MG63 (cell line): ENCODE results near the gene NCKIPSD. TPM values are rescaled to one million over a fixed set of nuclear protein-coding genes. Genes with fewer than 3 reads are reported as not detected.

Experiments used
- DNase-seq: peaks from one replicate; pipeline ENCODE4 v3.0.0-alpha.2; 2020
- H3K27me3 ChIP-seq: fragments of 250-450 bp; sonication (Bioruptor Pico); 2 replicates; pipeline ENCODE4 v1.5.1; 2020; ENCODE audit warnings: mild to moderate bottlenecking, moderate library complexity
- H3K36me3 ChIP-seq: fragments of 250-450 bp; sonication (Bioruptor Pico); 2 replicates; pipeline ENCODE4 v1.5.1; 2020; ENCODE audit warnings: mild to moderate bottlenecking, moderate library complexity
- H3K4me3 ChIP-seq: fragments of 250-450 bp; sonication (Bioruptor Pico); 2 replicates; pipeline ENCODE4 v1.5.1; 2020; ENCODE audit warnings: mild to moderate bottlenecking, moderate library complexity
- H3K9me3 ChIP-seq: fragments of 250-450 bp; sonication (Bioruptor Pico); 2 replicates; pipeline ENCODE4 v1.5.1; 2020; ENCODE audit warnings: mild to moderate bottlenecking, moderate library complexity
- total RNA-seq: library from RNA; depleted of rRNA; stranded (reverse); fragments of >200 nt; shearing (Covaris generic); gene quantifications from 2 replicates; pipeline ENCODE4 v1.2.3, GENCODE V29; 2014; ENCODE audit warnings: low replicate concordance

Gene NCKIPSD
- total RNA-seq, 1 experiment from 2014 or later: 4.8 TPM

DNA sequence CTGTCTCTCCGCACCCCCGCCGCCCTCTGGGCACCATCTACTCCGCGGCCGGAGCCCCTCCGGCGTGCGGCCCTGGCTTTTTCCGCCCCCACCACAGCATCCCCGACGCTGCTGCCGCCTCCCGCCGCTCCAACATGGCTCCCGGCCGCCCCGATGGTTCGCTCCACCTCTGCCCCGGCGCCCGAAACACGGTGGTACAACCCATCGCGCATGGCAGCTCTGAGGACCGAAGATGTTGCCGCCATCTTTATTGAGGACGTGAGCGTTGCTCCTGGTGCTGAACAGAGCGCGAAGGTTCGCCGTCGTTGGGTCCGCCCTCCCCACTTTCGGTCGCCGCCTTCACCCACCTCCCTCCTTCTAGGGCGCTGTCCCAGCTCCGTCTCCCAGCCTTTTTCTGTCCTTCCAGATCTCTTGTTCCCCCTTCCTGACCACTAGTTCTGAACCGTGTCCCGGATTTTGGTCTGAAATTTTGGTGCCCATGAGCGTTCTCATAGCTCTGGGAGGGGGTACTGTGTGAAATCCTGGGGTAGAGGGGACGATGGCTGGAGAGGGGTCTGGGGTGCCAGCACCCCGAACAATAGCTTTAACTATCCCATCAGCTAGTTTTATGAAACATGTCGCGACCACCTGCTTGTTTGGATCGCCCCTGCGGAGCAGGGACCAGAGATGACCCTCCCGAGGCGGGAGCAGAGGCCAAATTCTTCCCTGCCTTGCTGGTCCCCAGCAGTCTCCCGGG lies 22.8 kb downstream of the NCKIPSD start, which contains the start of gene CELSR3:
TSS of gene CELSR3 (minus strand) at position 134 of the 736 bp plus-strand sequence. CDS start 252 bp downstream, outside the sequence.
- DNase-seq: peak; percentile 59
- Histone ChIP-seq H3K4me3 (peak within 1 kb of the TSS; percentile 52), H3K36me3 (no peaks in the 10 kb centered on the region), H3K27me3 (0 out of 2 replicates have a peak, but pooled peaks cover 2% of the 10 kb centered on the region), H3K9me3 (no peaks in the 10 kb centered on the region)

DNA sequence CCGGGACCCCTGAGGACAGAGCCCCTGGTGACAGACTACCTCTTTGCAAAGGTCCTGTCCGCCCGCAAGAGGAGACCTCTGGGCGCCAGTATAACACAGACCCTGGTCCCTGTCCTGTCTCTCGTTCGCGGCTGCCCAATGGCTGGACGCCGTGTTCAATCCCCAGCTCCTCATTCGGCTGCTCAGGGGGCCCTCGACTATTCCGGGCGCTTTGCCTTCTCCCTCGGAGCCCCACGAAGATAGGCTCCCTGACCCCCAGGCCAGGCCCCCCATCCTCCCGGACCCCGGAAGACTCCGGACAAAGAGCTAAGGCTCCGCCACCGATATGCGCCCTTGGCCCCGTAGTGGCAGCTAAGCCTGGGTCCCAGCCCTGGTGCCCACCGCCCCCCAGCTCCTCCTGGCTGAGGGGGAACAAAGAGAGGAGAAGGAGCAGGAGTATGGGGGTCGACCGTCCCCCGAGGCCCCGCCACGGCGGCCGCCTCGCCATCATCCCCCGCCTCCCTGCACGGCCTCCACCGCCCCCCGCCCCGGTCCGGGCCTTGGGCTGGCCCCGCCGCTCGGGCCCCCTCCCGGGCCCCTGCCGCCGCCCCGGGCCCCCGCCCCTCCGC lies 23.5 kb downstream of the NCKIPSD start:
- no peak overlapping the region for H3K4me3 ChIP-seq
- H3K36me3 ChIP-seq: no peaks in the 10 kb centered on the region
- 0 out of 2 replicates have a peak, but pooled peaks cover 2% of the 10 kb centered on the region for H3K27me3 ChIP-seq
- H3K9me3 ChIP-seq: no peaks in the 10 kb centered on the region
- DNase-seq: no peak

DNA sequence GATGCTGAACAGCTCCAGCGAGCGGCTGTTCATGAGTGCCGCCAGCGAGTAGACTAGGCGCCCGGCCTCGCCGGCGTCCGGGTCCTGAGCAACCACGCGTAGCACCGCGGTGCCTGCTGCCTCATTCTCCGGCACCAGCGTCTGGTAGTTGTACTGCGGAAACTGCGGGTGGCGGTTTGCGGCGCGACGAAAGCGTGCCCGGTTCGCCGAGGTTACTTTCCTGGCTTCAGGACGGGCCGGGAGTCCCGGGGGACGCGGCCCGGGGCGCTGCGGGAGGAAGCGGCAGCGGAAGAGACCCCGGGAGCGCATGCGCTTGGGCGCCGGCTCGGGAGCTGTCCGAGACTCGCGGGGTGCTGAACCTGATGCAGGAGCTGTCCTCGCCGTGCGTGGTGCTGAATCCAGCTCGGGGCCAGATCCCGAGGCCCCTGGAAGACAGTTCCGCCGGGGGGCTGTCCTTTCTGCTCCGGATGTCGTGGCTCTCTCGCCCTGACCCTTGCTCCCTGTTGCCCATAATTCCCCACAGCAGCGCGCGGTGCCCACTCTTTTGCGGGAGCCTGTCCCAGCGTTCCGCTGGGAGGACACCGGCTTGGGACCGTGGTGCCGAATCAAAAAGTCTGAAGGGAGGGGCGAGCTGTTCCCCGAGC lies 24.1 kb downstream of the NCKIPSD start:
- Histone ChIP-seq H3K36me3 (no peaks in the 10 kb centered on the region), H3K4me3 (no peak overlapping the region), H3K27me3 (0 out of 2 replicates have a peak, but pooled peaks cover 2% of the 10 kb centered on the region), H3K9me3 (no peaks in the 10 kb centered on the region)
- DNase-seq: peak; percentile 22

DNA sequence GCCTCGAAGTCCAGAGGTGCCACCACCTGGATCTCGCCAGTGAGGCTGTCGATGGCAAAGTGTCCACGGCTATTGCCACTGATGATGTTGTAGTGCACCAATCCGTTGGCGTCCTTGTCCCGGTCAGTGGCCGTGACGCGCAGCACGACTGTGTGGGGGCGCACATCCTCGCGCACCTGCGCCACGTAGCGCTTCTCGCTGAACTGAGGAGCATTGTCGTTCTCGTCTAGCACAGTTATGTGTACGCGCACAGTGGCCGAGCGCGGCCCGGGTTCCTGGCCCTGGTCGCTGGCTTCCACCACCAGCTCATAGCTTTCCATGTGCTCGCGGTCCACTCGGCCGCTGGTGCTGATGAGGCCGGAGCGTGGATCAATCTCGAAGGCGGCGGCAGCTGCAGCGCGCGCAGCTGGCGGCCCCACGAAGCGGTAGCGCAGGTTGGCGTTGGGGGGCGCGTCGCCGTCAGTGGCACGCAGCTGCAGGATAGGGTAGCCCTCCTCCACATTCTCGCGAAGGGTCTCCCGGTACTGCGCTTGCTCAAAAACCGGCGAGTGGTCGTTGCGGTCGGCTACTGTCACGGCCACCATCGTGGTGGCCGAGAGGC lies 24.8 kb downstream of the NCKIPSD start:
- Histone ChIP-seq H3K36me3 (no peaks in the 10 kb centered on the region), H3K27me3 (0 out of 2 replicates have a peak, but pooled peaks cover 2% of the 10 kb centered on the region), H3K4me3 (no peak overlapping the region), H3K9me3 (no peaks in the 10 kb centered on the region)
- DNase-seq: no peak

DNA sequence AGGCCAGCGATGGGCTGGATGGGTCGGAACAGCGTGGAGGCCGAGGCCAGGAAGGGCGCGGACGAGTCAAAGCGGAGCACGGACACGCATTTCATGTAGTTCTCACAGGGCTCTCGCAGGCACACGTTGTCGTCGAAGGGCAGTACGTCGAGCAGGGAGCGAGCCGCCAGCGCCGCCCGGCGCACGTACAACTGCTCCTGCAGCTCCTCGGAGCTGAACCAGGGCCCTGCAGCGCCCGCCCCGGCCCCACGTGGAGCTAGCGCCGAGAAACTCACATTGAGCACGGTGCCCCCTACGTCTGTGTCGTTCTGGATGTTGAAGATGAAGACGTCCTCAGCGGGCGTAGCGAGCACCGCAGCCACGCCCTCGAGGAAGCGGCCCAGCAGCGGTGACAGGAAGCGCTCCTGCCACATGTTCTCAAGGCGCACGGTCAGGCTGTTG lies 28.9 kb downstream of the NCKIPSD start:
- Histone ChIP-seq H3K9me3 (no peaks in the 10 kb centered on the region), H3K27me3 (no peaks in the 10 kb centered on the region), H3K36me3 (no peaks in the 10 kb centered on the region), H3K4me3 (no peak overlapping the region)
- DNase-seq: no peak

DNA sequence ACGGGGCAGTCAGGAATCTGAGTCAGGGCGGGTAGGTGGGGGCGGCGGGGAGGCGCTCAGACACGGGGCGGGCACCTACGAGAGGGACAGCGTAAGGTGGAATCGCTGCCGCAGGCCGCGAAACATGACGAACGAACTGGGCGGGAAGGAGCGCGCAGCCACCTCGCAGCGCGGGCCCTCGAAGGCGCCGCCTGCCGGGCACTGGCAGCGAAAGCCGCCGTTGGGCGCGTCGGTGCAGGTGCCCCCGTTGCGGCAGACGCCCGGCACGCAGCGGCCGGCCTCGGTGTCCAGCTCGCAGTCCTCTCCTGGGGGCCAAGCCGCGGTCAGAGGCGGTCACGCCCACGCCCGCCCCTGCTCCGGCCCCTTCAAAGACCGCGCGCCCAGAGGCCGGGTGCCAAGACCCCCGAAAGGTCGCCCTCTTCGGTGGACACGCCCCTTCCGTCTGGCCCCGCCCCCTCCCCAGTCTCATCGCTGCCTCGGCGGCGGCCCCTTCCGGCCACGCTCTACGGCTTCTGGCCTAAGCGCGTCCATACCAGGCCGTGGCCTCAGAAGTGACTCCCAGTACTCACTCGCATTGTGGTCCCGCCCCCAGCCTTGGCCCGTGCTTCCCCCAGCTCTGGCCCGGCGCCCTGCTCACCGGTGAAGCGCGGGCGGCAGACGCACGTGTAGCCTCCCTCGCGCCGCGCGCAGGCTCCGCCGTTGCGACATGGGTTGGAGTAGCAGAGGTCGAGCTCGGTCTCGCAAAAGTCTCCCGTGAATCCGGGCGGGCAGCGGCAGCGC lies 29.5 kb downstream of the NCKIPSD start:
- peak overlapping the region; percentile 32; the same call in 1 of the 2 replicates for H3K4me3 ChIP-seq
- H3K36me3 ChIP-seq: no peaks in the 10 kb centered on the region
- DNase-seq: peak; percentile 44
- no peaks in the 10 kb centered on the region for H3K9me3 ChIP-seq
- H3K27me3 ChIP-seq: no peaks in the 10 kb centered on the region

DNA sequence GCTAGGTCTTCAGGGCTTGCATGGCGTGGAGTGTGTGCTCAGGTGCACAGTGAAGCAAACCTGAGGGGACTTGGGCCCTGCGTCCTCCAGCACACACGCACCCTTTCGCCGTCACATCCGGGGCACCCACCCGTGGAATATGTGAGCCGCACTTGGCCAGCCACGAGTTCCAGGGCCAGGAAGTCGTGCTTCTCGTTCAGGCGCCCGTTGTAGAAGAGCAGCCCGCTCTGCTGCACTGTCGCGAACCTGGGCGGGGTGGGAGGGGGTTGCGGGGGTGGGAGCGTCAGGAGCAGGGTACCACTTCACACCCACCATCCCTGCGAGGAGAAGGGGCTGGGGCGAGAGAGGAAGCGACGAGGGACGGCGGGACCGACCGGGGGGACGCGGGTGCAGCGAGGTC lies 30.1 kb downstream of the NCKIPSD start:
- Histone ChIP-seq H3K27me3 (no peaks in the 10 kb centered on the region), H3K4me3 (no peak overlapping the region), H3K9me3 (no peaks in the 10 kb centered on the region), H3K36me3 (no peaks in the 10 kb centered on the region)
- no peak for DNase-seq

DNA sequence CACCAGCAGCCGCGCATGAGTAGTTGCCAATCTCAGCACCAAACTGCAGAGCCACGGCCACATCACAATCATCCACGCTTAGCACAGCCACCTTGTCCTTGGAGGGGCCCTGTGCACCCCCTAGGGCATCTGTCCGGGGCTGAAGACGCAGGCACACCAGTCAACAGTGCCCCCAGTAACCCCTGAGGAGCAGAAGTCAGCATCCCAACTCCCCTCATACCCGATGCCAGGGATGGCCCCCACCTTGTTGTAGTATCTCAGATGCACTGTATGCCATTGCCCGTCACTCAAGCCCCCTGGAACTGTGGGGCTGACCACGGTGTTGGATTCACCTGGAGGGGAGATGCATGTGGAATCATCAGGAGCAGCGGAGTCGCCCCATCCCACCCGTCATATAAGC lies 30.7 kb downstream of the NCKIPSD start:
- no peak for DNase-seq
- H3K9me3 ChIP-seq: no peaks in the 10 kb centered on the region
- H3K4me3 ChIP-seq: no peak overlapping the region
- H3K36me3 ChIP-seq: no peaks in the 10 kb centered on the region
- no peaks in the 10 kb centered on the region for H3K27me3 ChIP-seq

DNA sequence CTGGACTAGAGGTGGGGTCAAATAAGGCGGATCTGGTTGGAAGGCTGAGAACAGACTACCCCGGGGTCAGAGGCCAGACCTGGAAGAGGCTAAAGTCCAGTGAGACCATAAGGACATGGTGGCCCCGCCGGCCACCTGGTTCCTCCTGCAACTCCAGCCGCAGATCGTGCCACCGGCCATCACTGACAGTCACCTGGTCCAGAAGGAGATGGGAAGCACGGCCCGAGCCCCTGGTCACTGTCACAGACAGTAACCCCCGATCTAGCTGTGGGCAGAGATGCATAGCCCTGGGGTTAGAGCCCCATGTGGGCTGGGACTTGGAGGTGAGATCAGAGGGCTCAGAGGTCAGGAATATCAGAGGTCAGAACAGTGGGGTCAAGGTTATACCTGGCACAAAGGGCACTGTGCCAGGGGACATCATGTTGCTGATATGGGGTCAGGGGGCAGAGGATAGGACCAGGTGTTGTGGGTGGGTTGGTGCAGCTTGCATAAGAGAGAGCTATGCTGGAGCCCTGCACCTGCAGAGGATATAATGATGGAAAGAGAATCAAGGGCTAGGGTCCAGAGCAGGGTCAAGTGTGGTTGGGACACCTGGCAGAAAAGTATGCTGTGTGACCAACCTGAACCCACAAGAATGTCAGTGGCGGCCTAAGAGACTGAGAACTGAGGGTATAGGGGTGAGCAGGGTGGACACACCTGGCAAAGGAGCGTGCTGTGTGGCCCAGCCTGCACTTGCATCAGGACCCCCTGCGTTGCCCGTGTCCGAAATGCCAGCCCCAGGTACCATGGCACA lies 32.6 kb downstream of the NCKIPSD start:
- Histone ChIP-seq H3K36me3 (no peaks in the 10 kb centered on the region), H3K4me3 (no peak overlapping the region), H3K9me3 (no peaks in the 10 kb centered on the region), H3K27me3 (no peaks in the 10 kb centered on the region)
- no peak for DNase-seq

DNA sequence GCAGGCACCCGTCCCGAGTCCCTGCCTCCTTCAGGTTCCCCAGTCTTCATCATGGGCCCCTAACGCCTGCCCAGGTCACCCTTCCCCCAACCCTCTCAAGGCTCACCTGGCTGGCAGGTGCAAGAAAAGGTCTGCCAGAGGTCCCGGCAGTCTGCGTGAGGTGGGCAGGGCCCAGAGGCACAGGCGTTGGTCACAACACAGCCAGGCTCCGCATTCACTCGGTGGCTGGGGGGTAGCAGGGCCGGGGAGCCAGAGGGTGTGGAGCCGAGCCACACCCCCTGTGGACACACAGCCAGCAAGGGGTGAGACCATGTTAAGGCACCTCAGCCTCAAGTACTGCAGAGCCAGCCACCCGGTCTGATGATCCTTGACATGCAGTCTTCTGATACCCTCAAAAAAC lies 33.9 kb downstream of the NCKIPSD start:
- Histone ChIP-seq H3K27me3 (no peaks in the 10 kb centered on the region), H3K36me3 (no peaks in the 10 kb centered on the region), H3K4me3 (no peak overlapping the region), H3K9me3 (no peaks in the 10 kb centered on the region)
- no peak for DNase-seq

DNA sequence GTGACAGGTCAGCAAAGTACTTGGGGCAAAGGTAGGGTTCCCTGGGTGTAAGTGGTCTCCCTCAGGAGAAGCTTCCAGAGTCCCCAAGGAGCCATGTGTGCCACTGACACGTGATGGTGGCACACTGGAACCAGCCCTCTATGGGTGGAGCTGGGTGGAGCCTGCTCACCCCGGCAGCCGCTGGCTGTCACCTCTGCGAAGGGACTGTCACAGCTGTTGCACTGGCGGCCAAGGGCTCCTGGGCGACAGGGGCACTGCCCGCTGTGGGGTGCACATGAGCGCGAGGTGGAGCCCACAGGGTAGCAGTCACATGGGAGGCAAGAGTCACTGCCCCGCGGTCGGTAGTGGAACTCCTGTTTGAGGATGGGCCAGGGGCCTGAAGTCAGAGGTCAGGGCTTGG lies 35.0 kb downstream of the NCKIPSD start:
- no peak for DNase-seq
- no peaks in the 10 kb centered on the region for H3K36me3 ChIP-seq
- no peaks in the 10 kb centered on the region for H3K27me3 ChIP-seq
- H3K4me3 ChIP-seq: no peak overlapping the region
- H3K9me3 ChIP-seq: no peaks in the 10 kb centered on the region

DNA sequence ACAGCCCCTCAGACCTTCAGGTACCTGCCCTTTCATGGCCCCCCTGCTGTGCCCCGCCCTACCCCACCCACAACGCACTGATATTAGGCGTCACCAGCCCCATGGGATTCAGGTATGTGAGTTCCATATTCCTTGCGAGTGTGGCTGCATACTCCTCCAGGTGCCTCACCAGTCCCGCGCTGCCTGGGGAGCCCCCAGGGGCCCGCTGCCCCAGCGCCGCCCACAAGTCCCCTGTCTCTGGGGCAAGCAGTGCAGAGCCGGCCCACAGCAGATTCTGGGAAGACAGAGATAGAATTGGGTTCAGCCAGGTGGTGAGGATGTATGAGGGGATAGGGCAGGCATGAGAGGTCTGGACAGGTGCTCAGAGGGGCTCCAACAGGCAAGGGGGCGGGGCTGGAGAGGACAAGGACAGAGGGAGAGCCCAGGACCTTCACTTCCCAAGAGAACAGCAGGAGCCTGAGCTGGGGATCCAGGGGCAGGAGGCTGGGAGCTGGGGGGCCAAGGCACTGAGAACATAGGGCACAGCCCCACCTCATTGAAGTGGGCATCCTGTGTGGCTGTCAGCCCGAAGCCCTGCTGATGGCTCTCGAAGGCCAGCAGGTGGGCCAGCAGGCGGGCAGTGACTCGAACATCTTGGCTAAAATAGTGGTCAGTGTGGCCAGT lies 37.4 kb downstream of the NCKIPSD start:
- no peak for DNase-seq
- Histone ChIP-seq H3K9me3 (no peaks in the 10 kb centered on the region), H3K27me3 (no peaks in the 10 kb centered on the region), H3K36me3 (no peaks in the 10 kb centered on the region), H3K4me3 (no peak overlapping the region)

DNA sequence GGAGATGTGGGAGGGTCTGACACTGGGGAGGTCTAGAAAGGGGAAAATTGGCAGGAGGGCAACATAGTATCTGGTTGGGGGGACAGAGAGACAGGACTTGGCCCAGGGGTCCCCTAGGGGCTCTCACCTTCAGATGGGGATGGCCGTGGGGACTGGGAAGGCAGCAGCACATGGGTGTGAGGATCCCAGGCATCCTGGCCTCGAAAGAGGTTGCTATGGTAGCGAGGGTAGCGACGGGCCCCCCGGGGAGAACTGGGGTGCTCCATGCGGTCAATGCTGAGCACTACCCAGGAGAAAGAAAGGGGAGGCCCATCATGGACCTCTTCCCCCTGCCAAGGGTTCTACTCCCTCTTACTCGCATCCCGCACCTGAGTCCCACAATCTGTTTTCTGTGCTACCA lies 38.0 kb downstream of the NCKIPSD start:
- Histone ChIP-seq H3K9me3 (no peaks in the 10 kb centered on the region), H3K27me3 (no peaks in the 10 kb centered on the region), H3K36me3 (no peaks in the 10 kb centered on the region), H3K4me3 (no peak overlapping the region)
- no peak for DNase-seq

DNA sequence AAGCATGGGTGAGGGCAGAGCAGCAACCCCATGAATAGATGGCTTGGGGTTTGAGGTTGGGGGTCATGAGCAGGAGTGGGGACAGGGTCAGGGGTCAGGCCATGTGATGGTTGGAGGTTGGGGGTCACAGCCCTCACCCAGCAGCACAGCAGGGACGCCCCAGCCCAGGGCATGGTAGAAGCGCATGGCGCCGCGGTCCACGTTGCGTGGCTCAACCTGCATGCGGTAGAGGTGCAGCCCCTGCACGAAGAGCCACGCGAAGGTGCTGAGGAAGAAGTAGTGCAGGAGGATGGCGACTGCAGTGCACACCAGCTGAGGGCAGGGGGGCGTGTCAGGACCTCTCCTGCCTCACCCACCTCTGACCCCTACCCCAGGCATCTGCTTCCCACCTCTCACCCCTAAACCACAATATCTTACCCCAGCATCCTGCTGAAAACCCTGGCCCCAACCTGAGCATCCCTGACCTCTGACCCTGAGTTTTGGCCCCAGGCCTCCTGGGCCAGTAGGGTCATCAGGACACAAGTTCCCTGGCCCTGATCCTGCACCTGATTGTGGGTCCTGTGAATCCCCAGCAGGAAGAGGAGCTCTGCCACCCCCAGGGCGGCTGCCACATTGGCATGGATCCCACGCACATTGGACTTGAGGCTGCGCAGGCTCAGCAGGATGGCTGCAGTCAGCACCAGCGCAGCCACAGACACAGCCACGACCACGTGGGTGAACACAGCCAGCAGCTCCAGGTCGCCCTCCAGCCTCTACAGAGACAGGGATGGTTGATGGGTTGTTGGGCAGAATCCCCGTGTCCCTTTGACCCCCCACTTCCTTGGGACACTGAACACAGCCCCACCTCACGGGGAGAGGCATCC lies 40.6 kb downstream of the NCKIPSD start:
- H3K9me3 ChIP-seq: no peaks in the 10 kb centered on the region
- no peaks in the 10 kb centered on the region for H3K36me3 ChIP-seq
- DNase-seq: no peak
- H3K27me3 ChIP-seq: no peaks in the 10 kb centered on the region
- H3K4me3 ChIP-seq: no peak overlapping the region
